Measurements from ENCODE around the gene MRAP.

Gene MRAP

DNA sequence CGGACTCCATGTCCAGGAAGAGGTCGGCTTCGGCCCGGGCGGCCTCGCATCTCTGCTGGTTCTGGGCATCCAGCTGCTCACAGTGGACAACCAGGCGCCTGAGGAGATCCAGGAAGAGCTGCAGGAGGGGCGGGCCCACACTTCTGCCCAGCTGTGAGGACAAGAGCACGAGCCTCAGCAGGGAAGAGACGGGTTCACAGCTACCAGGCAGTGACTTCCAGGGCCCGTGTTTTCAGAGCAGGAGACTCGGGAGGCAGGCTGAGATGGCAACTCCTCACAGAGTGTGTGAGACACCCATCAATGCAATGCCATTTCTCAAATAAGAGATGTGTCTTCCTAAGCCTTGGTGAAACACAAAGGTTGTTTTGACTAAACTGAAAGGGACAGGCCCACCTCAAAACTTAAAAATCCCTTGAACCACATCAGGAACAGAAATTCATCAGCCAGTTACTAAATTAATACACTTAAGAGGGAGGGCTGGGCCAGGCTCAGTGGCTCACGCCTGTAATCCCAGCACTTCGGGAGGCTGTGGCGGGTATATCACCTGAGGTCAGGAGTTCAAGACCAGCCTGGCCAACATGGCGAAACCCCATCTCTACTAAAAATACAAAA lies 50.8 kb downstream of the MRAP start:
- DNase-seq (ENCODE audit: low spot score): no peak

- DNase-seq (ENCODE audit: low spot score): no peak
These were observed 51.7 kb downstream of the MRAP start for GRCh38 chr21:32350211-32350980.

DNA sequence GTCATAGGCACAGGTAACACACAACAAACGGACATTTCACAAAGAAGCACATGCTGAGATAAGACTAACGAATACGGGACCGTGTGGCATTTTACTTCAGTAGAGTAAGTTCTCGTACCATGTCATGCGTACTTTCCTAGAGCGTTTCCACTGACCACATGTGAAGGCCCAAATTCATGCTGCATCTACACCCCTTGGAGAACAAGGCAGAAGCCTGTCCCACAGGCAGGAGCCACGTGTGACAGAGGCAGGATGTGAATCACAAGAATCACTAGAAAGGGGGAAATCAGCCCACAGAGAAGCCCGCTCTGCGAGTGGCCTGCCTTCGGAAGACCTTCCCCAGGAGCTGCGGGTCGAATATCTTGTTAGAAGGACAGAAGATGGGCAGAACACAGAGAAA lies 52.3 kb downstream of the MRAP start:
- no peak for DNase-seq (ENCODE audit: low spot score)

GRCh38 chr21:32351428-32351827 lies 52.8 kb downstream of the MRAP start:
- no peak for DNase-seq (ENCODE audit: low spot score)

- DNase-seq (ENCODE audit: low spot score): no peak
These were observed 53.9 kb downstream of the MRAP start for GRCh38 chr21:32352526-32352925.

DNA sequence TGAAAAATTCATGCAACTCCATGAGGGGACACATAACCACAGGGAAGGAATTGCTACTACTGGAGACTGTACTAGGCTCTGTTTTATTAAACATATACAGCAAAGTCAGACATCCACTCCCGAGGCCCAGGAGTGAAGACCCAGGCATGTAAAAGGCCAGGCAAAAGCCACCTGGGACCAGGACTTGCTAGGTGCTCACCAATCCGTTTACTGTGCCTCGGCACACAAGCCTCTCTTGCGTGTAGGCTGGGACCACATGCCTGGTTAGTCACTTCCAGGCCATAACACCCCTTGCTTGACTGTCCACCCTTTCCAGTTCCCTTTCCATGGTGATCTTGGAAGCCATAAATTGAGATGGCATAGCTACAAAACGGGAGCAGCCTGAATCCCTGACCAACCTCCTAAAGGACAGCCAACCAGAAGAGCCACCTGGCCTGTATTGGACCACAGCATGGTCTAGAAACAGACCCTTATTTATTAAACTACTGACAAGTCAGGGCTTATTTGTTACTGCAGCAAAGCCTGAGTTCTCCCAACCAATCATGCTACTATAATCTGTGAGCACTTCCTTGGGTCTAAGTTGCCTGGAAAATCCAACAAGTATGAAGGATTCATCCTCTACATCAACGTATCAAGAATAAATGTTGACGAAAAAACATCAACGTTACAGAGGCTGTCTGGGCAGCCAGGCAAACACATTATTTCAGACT lies 54.5 kb downstream of the MRAP start:
- no peak for DNase-seq (ENCODE audit: low spot score)

DNA sequence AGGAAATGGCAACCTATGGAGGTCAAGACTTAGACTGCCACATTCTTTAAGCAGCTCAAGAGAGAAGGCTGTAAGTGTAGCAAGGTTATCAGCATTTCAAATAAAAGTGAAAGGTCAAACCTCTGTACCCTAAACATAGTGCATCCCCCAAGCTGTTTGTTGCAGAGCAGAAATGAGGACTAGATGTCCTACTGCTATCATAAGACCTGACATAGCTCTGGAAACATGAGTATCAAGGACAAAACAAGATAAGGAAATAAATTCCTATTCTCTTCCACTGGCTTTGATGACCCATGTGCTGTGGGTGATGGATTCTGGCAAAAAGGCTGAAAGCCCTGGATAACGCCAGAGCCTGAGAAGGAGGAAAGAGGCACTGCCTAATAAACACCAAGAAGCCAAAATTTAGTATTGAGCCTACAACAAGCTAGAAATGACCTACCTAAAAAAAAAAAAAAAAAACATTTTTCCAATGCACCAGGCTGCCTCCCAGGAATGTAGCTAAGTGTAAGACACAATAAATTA lies 58.3 kb downstream of the MRAP start:
- no peak for DNase-seq (ENCODE audit: low spot score)

GRCh38 chr21:32359719-32360260 lies 61.1 kb downstream of the MRAP start:
- no peak for DNase-seq (ENCODE audit: low spot score)

- DNase-seq (ENCODE audit: low spot score): no peak
These were observed 61.8 kb downstream of the MRAP start for GRCh38 chr21:32360401-32360975.

Data from AG20443 (cell line).